ENCODE results near the gene CFAP251. TPM values are rescaled to one million over a fixed set of nuclear protein-coding genes. Genes with fewer than 3 reads are reported as not detected.

The CFAP251 gene
- total and polyA plus RNA-seq, 2 donors (not counting 3 experiments of a cell fraction or from before 2014, with no cell fraction given) = 3.3 to 4.0 TPM

DNA sequence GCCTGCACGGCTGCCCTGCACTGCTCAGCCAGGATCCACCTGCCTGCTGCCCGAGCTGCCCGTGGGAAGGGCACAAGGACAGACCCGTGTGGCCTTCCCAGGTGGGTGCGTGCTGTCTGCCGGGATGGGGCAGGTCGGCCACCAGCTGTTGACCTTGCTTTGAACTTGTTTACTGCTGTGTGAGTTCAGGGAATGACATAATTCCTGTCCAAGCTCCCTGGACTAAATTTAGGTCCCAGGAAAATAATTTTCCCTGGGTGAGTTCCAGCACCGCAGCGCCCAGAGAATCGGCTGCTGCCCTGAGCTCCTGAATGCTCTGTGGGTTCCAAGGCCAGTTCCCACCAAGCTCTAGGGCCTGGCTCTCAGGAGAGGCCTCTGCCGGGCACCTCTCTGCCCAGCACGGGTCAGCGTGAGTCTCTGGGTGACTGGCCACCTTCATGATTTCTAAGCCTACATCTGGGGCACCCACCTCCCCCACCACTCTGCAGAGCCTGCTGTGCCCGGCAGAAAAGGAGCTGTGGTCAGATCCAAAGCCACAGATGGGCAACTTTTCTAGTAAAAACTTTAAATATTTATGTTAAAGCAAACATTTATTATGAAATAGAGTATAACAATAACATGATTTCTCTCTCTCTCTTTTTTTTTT is 133.0 kb downstream of the CFAP251 start:
- peak; percentile 39 for DNase-seq (ENCODE audit: low read depth, low spot score)
- no peak overlapping the region for H2AFZ ChIP-seq (ENCODE audit: low read depth, low read length)
- H4K20me1 ChIP-seq (replicated peaks; ENCODE audit: control insufficient read depth, extremely low read depth, insufficient read depth, low read length) = no peaks in the 10 kb centered on the region
- dilution Hi-C loops (cut with MboI; ENCODE audit: extremely low pct_ligation_motif_present, low sequenced_read_pairs) (no loop called here), intact Hi-C loops (cut with micrococcal nuclease) (no loop called here)
- no peak overlapping the region for H3K4me3 ChIP-seq (replicated peaks in 1 of 3; ENCODE audit: insufficient read depth in 1 of 3, low read depth in 1 of 3, low read length in 3 of 3)
- H3K79me2 ChIP-seq (ENCODE audit: control insufficient read depth, insufficient read depth, low read length) = no peaks in the 10 kb centered on the region
- peaks cover 0 to 2% of the 10 kb centered on the region in 2 experiments for H3K36me3 ChIP-seq (ENCODE audit: control insufficient read depth in 2 of 2, extremely low read depth in 1 of 2, insufficient read depth in 2 of 2, low read length in 2 of 2)
- H3K9me1 ChIP-seq (replicated peaks; ENCODE audit: control insufficient read depth, extremely low read depth, insufficient read depth, low read length) = no peaks in the 10 kb centered on the region
- H3K4me2 ChIP-seq (ENCODE audit: insufficient read depth, low read length) = no peak overlapping the region
- H3K9ac ChIP-seq (replicated peaks; ENCODE audit: extremely low read depth, insufficient read depth, low read length) = no peak overlapping the region
- CTCF ChIA-PET = interaction anchor here (0.7 to 2.6 kb wide), 8 partner anchors 11 to 139 kb away, joined by 3 to 11 read pairs (median 6); partner anchors contain the start of gene CFAP251
- no peak overlapping the region for H3K27ac ChIP-seq (ENCODE audit: insufficient read depth, low read depth, low read length)
- no peaks in the 10 kb centered on the region for H3K27me3 ChIP-seq (ENCODE audit: control insufficient read depth in 2 of 2, insufficient read depth in 2 of 2, low read length in 2 of 2)
- no peak for FAIRE-seq
- POLR2A ChIA-PET = no interaction called here
- H3K9me3 ChIP-seq (replicated peaks; ENCODE audit: control insufficient read depth, insufficient read depth, low read length) = no peaks in the 10 kb centered on the region
- BruUV-seq (replicated peaks) = no TSS peak
- TF ChIP-seq POLR2A (IDR thresholded peaks at IDR 0.05; ENCODE audit: low read depth, low read length) = no peak
- TF ChIP-seq, protein P1, sequence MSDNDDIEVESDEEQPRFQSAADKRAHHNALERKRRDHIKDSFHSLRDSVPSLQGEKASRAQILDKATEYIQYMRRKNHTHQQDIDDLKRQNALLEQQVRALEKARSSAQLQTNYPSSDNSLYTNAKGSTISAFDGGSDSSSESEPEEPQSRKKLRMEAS (IDR thresholded peaks at IDR 0.05; ENCODE audit: insufficient read depth, insufficient read length) = no peak
- TF ChIP-seq FOS (IDR thresholded peaks at IDR 0.05; ENCODE audit: borderline replicate concordance, insufficient read depth, low read length) = no peak
- no peak for TF ChIP-seq POLR2AphosphoS5 (IDR thresholded peaks at IDR 0.05; ENCODE audit: insufficient read depth, low read depth, low read length)
- TF ChIP-seq, protein P2, sequence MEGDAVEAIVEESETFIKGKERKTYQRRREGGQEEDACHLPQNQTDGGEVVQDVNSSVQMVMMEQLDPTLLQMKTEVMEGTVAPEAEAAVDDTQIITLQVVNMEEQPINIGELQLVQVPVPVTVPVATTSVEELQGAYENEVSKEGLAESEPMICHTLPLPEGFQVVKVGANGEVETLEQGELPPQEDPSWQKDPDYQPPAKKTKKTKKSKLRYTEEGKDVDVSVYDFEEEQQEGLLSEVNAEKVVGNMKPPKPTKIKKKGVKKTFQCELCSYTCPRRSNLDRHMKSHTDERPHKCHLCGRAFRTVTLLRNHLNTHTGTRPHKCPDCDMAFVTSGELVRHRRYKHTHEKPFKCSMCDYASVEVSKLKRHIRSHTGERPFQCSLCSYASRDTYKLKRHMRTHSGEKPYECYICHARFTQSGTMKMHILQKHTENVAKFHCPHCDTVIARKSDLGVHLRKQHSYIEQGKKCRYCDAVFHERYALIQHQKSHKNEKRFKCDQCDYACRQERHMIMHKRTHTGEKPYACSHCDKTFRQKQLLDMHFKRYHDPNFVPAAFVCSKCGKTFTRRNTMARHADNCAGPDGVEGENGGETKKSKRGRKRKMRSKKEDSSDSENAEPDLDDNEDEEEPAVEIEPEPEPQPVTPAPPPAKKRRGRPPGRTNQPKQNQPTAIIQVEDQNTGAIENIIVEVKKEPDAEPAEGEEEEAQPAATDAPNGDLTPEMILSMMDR (IDR thresholded peaks at IDR 0.05; ENCODE audit: extremely low read depth in 1 of 2, insufficient read depth in 1 of 2, low read depth in 1 of 2, low read length in 2 of 2) = no peak
- no peak for TF ChIP-seq MYC (IDR thresholded peaks at IDR 0.05; ENCODE audit: low read depth, low read length)
- no peak for TF ChIP-seq GATA2 (IDR thresholded peaks at IDR 0.05; ENCODE audit: insufficient read depth, insufficient read length, low read depth, low read length)
- no peak for TF ChIP-seq JUN (IDR thresholded peaks at IDR 0.05; ENCODE audit: borderline replicate concordance, insufficient read depth, insufficient read length, low read depth)
- no peak for TF ChIP-seq EZH2 (IDR thresholded peaks at IDR 0.05; ENCODE audit: borderline replicate concordance, low read depth, low read length, severe bottlenecking)
- H3K4me1 ChIP-seq (ENCODE audit: control insufficient read depth, extremely low read depth, insufficient read depth, low read length) = no peaks in the 10 kb centered on the region
